ENCODE data around the gene KPNA6. TPM values are rescaled to one million over a fixed set of nuclear protein-coding genes. Genes with fewer than 3 reads are reported as not detected.

Gene KPNA6
- polyA plus RNA-seq (15.7 and 17.3 TPM in 2 replicates), polyA minus RNA-seq (37.7 and 41.7 TPM in 2 replicates)

- no peaks in the 10 kb centered on the region for H3K36me3 ChIP-seq (ENCODE audit: insufficient read depth, low read length)
- TF ChIP-seq EP300 (conservative IDR thresholded peaks at IDR 0.05; ENCODE audit: poor library complexity, severe bottlenecking) (no peak), TAF1 (IDR thresholded peaks at IDR 0.05; ENCODE audit: low read depth) (peak; percentile 77), CTCF (IDR thresholded peaks at IDR 0.05; ENCODE audit: poor library complexity, severe bottlenecking) (peak; percentile 11), SMC3 (conservative IDR thresholded peaks at IDR 0.05; ENCODE audit: poor library complexity) (no peak), POLR2AphosphoS5 (IDR thresholded peaks at IDR 0.05) (peak; percentile 90), REST (IDR thresholded peaks at IDR 0.05; ENCODE audit: borderline replicate concordance) (peak; percentile 76), MXI1 (conservative IDR thresholded peaks at IDR 0.05; ENCODE audit: poor library complexity, severe bottlenecking) (peak; percentile 88)
- peaks cover 43% of the 10 kb centered on the region for H3K79me2 ChIP-seq (replicated peaks; ENCODE audit: insufficient read depth, low read length)
These were observed at the start of gene KPNA6 for GRCh38 chr1:32107742-32108661. Gene KPNA6 (plus strand): TSS chr1:32108056. CDS start chr1:32108131, 75 bp downstream.

GRCh38 chr1:32060914-32061313 is 46.9 kb upstream of the KPNA6 start:
- Histone ChIP-seq H3K9me3 (ENCODE audit: low read length) (no peaks in the 10 kb centered on the region), H3K9ac (ENCODE audit: low read length) (no peak overlapping the region), H3K79me2 (replicated peaks; ENCODE audit: insufficient read depth, low read length) (no peaks in the 10 kb centered on the region), H3K4me2 (ENCODE audit: low read length) (no peak overlapping the region), H3K36me3 (ENCODE audit: insufficient read depth, low read length) (peaks cover 17% of the 10 kb centered on the region), H3K4me3 (ENCODE audit: low read length) (no peak overlapping the region), H3F3A (ENCODE audit: insufficient read depth, low read length, poor library complexity, severe bottlenecking) (peaks cover 4% of the 10 kb centered on the region), H4K20me1 (ENCODE audit: insufficient read depth) (no peaks in the 10 kb centered on the region), H2AFZ (ENCODE audit: low read depth, low read length) (no peak overlapping the region), H3K9me2 (ENCODE audit: insufficient read depth, low read length) (no peaks in the 10 kb centered on the region), H3K27me3 (ENCODE audit: insufficient read depth, low read depth, low read length) (no peaks in the 10 kb centered on the region), H3K27ac (ENCODE audit: low read length) (no peak overlapping the region)
- TF ChIP-seq TAF1 (IDR thresholded peaks at IDR 0.05; ENCODE audit: low read depth) (no peak), MXI1 (conservative IDR thresholded peaks at IDR 0.05; ENCODE audit: poor library complexity, severe bottlenecking) (no peak), SMC3 (conservative IDR thresholded peaks at IDR 0.05; ENCODE audit: poor library complexity) (no peak), POLR2AphosphoS5 (IDR thresholded peaks at IDR 0.05) (no peak), RAD21 (conservative IDR thresholded peaks at IDR 0.05) (no peak), REST (IDR thresholded peaks at IDR 0.05; ENCODE audit: borderline replicate concordance) (no peak), EP300 (conservative IDR thresholded peaks at IDR 0.05; ENCODE audit: poor library complexity, severe bottlenecking) (no peak), EZH2 (IDR thresholded peaks at IDR 0.05; ENCODE audit: borderline replicate concordance, insufficient read depth, low read length, poor library complexity, severe bottlenecking) (no peak), CTCF (IDR thresholded peaks at IDR 0.05; ENCODE audit: poor library complexity, severe bottlenecking) (no peak)

More at GRCh38 chr1:32107742-32108661, at the start of gene KPNA6:
- H3K9ac ChIP-seq (ENCODE audit: low read length), result peak within 1 kb of the TSS; percentile 91
- peak within 1 kb of the TSS; percentile 100 for H3K4me3 ChIP-seq (ENCODE audit: low read length)
- no peaks in the 10 kb centered on the region for H4K20me1 ChIP-seq (ENCODE audit: insufficient read depth)
- no peaks in the 10 kb centered on the region for H3K9me3 ChIP-seq (ENCODE audit: low read length)
- no peaks in the 10 kb centered on the region for H3F3A ChIP-seq (ENCODE audit: insufficient read depth, low read length, poor library complexity, severe bottlenecking)
- H3K4me2 ChIP-seq (ENCODE audit: low read length), result peak within 1 kb of the TSS; percentile 59
- peak within 1 kb of the TSS; percentile 85 for H2AFZ ChIP-seq (ENCODE audit: low read depth, low read length)
- peak within 1 kb of the TSS; percentile 90 for H3K27ac ChIP-seq (ENCODE audit: low read length)
- no peaks in the 10 kb centered on the region for H3K27me3 ChIP-seq (ENCODE audit: insufficient read depth, low read depth, low read length)
- no peaks in the 10 kb centered on the region for H3K9me2 ChIP-seq (ENCODE audit: insufficient read depth, low read length)

Measured in neural cell (in vitro differentiated cells).